Vagina (tissue), 2 donors: ENCODE results near the gene NFATC4.

ENCODE experiments used
- CTCF ChIP-seq, 3 experiments: fragments of 450-650 bp in 2 of 3; fragments of 200-600 bp in 1 of 3; sonication (generic) in 1 of 3; IDR thresholded peaks; one replicate each; pipeline ENCODE4 v1.5.1; 2017 to 2019; ENCODE audit warnings: antibody characterized with exemption in 3 of 3, mild to moderate bottlenecking in 2 of 3, moderate library complexity in 2 of 3
- POLR2AphosphoS5 ChIP-seq, 2 donors: sonication (generic); formaldehyde crosslinking; IDR thresholded peaks; one replicate each; pipeline ENCODE4 v1.9.0; 2017; ENCODE audit warnings: antibody characterized with exemption in 2 of 2, mild to moderate bottlenecking in 2 of 2, low read depth in 1 of 2; ENCODE audit not compliant: insufficient read depth in 1 of 2

GRCh38 chr14:24417832-24418491 is 50.0 kb downstream of the NFATC4 start:
- TF ChIP-seq POLR2AphosphoS5 (IDR thresholded peaks at IDR 0.05; ENCODE audit: insufficient read depth in 1 of 2, low read depth in 1 of 2) (no peak), CTCF (IDR thresholded peaks at IDR 0.05) (no peak)
